ENCODE data around the gene NACC1. TPM values are rescaled to one million over a fixed set of nuclear protein-coding genes. Genes with fewer than 3 reads are reported as not detected.

Gene NACC1
- total and polyA plus RNA-seq, 2 of the 13 experiments (the other 11 are each of a cell fraction or from before 2014, with no cell fraction given) = 31.8 to 42.3 TPM

- TF ChIP-seq NR2C2 (CRISPR knock-in tag; IDR thresholded peaks at IDR 0.05; ENCODE audit: borderline replicate concordance) (peak; percentile 68; the same call in 1 of the 2 replicates), ZBTB10 (CRISPR knock-in tag; IDR thresholded peaks at IDR 0.05; ENCODE audit: borderline replicate concordance) (no peak), TGIF2 (CRISPR knock-in tag; IDR thresholded peaks at IDR 0.05) (no peak), PRPF4 (IDR thresholded peaks at IDR 0.05; ENCODE audit: low read depth, low read length, poor library complexity, severe bottlenecking) (no peak), MED8 (CRISPR knock-in tag; IDR thresholded peaks at IDR 0.05; ENCODE audit: insufficient replicate concordance) (no peak), GRHL1 (CRISPR knock-in tag; conservative IDR thresholded peaks at IDR 0.05) (no peak), MYPOP (CRISPR knock-in tag; IDR thresholded peaks at IDR 0.05) (no peak; the same call in 1 of the 2 replicates), KLF16 (CRISPR knock-in tag; IDR thresholded peaks at IDR 0.05) (no peak; a peak in 1 of 4 replicates), ZNF468 (CRISPR knock-in tag; IDR thresholded peaks at IDR 0.05) (no peak), ZNF691 (CRISPR knock-in tag; IDR thresholded peaks at IDR 0.05; ENCODE audit: borderline replicate concordance, low read depth) (no peak; the same call in 1 of the 2 replicates), EZH2 (conservative IDR thresholded peaks at IDR 0.05; ENCODE audit: low read depth, low read length) (no peak), SP5 (CRISPR knock-in tag; IDR thresholded peaks at IDR 0.05; ENCODE audit: borderline replicate concordance, low read depth) (peak; percentile 79), SRY (CRISPR knock-in tag; IDR thresholded peaks at IDR 0.05) (no peak; the same call in 1 of the 2 replicates), ZNF383 (CRISPR knock-in tag; IDR thresholded peaks at IDR 0.05; ENCODE audit: borderline replicate concordance) (no peak), ZNF484 (CRISPR knock-in tag; IDR thresholded peaks at IDR 0.05; ENCODE audit: borderline replicate concordance, low read depth) (no peak), KAT8 (CRISPR knock-in tag; IDR thresholded peaks at IDR 0.05) (peak; percentile 59), ZFX (CRISPR knock-in tag; IDR thresholded peaks at IDR 0.05; ENCODE audit: low read depth) (peak; percentile 26; the same call in 1 of the 2 replicates), ZNF788 (CRISPR knock-in tag; IDR thresholded peaks at IDR 0.05; ENCODE audit: borderline replicate concordance) (0 out of 2 replicates have a peak, but pooled peaks have one; percentile 19), MZF1 (CRISPR knock-in tag; IDR thresholded peaks at IDR 0.05; ENCODE audit: borderline replicate concordance) (no peak), MATR3 (CRISPR knock-in tag; IDR thresholded peaks at IDR 0.05) (no peak), TCF7 (IDR thresholded peaks at IDR 0.05; ENCODE audit: low read depth) (peak; percentile 3; the same call in 1 of the 2 replicates), KAT2B (IDR thresholded peaks at IDR 0.05; ENCODE audit: borderline replicate concordance, low read depth, low read length) (no peak), ZNF616 (CRISPR knock-in tag; IDR thresholded peaks at IDR 0.05; ENCODE audit: low read depth) (no peak)
Observed at GRCh38 chr19:13155472-13156359, 37.7 kb downstream of the NACC1 start (continued).

Measured in HepG2 (cell line).